ENCODE measurements around the gene IKZF3. TPM values are rescaled to one million over a fixed set of nuclear protein-coding genes. Genes with fewer than 3 reads are reported as not detected.

The IKZF3 gene
- total RNA-seq, 1 experiment from 2014 or later, result not detected

DNA sequence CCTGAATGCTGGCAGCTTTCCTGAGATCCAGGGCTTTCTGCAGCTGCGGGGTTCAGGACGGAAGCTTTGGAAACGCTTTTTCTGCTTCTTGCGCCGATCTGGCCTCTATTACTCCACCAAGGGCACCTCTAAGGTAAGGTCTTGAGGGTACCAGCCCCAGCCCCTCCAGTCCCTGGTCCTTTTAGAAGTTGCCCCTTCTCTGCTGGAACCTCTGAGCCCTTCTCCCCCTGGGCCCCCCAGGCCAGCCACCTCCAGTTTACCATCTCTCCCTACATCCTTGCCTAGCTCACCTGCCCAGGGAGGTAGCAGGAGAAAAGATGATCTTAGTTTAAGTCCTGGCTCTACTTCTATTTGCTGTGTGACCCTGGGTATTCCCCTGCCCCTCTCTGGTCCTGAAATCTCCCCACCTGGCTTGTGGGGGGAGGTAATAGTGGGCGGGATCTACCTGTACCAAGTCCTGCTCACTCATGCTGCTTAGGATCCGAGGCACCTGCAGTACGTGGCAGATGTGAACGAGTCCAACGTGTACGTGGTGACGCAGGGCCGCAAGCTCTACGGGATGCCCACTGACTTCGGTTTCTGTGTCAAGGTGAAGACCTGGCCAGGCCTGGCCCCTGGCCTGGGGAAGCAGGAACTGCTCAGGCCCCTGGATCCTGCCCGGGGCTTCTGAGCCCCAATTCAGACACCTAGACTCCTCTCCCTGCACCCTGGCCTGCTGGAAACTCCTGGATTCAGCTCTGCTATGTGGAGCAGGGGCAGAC lies 119.9 kb downstream of the IKZF3 start:
- Histone ChIP-seq H3K9me3 (ENCODE audit: low read length) (no peaks in the 10 kb centered on the region), H3K79me2 (ENCODE audit: low read length) (peaks cover 16% of the 10 kb centered on the region; the same call in 1 of the 2 replicates), H3K27ac (ENCODE audit: low read length) (no peak overlapping the region), H3K4me2 (ENCODE audit: low read length) (no peak overlapping the region), H4K20me1 (ENCODE audit: low read length) (peaks cover 5% of the 10 kb centered on the region; the same call in 1 of the 2 replicates), H3K27me3 (ENCODE audit: low read length) (no peaks in the 10 kb centered on the region), H3K4me1 (ENCODE audit: insufficient read depth, low read length) (peaks cover 20% of the 10 kb centered on the region), H3K36me3 (ENCODE audit: low read depth, low read length) (no peaks in the 10 kb centered on the region; the same call in 1 of the 2 replicates), H3F3A (ENCODE audit: low read length, unreplicated experiment) (no peaks in the 10 kb centered on the region), H3K9me2 (replicated peaks; ENCODE audit: low read length) (no peaks in the 10 kb centered on the region), H3K9ac (ENCODE audit: low read length) (no peak overlapping the region), H2AFZ (ENCODE audit: low read length) (no peak overlapping the region), H3K4me3 (ENCODE audit: low read length) (no peak overlapping the region)
- POLR2A ChIA-PET (ENCODE audit: unreplicated experiment), result no interaction called here
- DNase-seq (no peak), ATAC-seq (no peak)
- no TSS peak for BruUV-seq (replicated peaks)
- CTCF ChIA-PET, result no interaction called here
- TF ChIP-seq CTCF (conservative IDR thresholded peaks at IDR 0.05; ENCODE audit: low read depth, low read length) (no peak), EZH2phosphoT487 (IDR thresholded peaks at IDR 0.05; ENCODE audit: borderline replicate concordance, low read length) (no peak), EZH2 (IDR thresholded peaks at IDR 0.05; ENCODE audit: low read length, unreplicated experiment) (no peak)
- intact Hi-C loops (cut with micrococcal nuclease), result no loop called here

DNA sequence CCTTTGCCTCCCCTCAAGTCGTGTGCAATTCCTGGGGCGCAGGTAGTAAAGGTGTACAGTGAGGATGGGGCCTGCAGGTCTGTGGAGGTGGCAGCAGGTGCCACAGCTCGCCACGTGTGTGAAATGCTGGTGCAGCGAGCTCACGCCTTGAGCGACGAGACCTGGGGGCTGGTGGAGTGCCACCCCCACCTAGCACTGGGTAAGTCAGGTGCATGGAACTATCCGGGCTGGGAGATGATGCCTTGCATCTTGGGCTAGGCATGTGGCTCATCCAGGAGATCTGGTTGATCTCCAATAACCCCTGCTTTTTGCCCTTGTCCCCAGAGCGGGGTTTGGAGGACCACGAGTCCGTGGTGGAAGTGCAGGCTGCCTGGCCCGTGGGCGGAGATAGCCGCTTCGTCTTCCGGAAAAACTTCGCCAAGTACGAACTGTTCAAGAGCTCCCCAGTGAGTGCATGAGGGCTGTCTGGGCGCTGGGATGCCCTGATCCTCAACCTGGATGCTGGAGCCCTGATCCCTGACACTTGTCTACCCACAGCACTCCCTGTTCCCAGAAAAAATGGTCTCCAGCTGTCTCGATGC lies 121.2 kb downstream of the IKZF3 start:
- H3K36me3 ChIP-seq (ENCODE audit: low read depth, low read length), result no peaks in the 10 kb centered on the region; the same call in 1 of the 2 replicates
- no peaks in the 10 kb centered on the region for H3F3A ChIP-seq (ENCODE audit: low read length, unreplicated experiment)
- no peak for TF ChIP-seq EZH2phosphoT487 (IDR thresholded peaks at IDR 0.05; ENCODE audit: borderline replicate concordance, low read length)
- no peak for TF ChIP-seq CTCF (conservative IDR thresholded peaks at IDR 0.05; ENCODE audit: low read depth, low read length)
- TF ChIP-seq EZH2 (IDR thresholded peaks at IDR 0.05; ENCODE audit: low read length, unreplicated experiment), result no peak
- H3K4me2 ChIP-seq (ENCODE audit: low read length), result no peak overlapping the region
- ChIA-PET CTCF (no interaction called here), POLR2A (ENCODE audit: unreplicated experiment) (no interaction called here)
- no peak overlapping the region for H3K27ac ChIP-seq (ENCODE audit: low read length)
- ATAC-seq, result no peak
- no peaks in the 10 kb centered on the region for H3K9me3 ChIP-seq (ENCODE audit: low read length)
- peaks cover 20% of the 10 kb centered on the region for H3K4me1 ChIP-seq (ENCODE audit: insufficient read depth, low read length)
- no peak for DNase-seq
- no peaks in the 10 kb centered on the region for H3K27me3 ChIP-seq (ENCODE audit: low read length)
- no peak overlapping the region for H3K9ac ChIP-seq (ENCODE audit: low read length)
- no TSS peak for BruUV-seq (replicated peaks)
- peaks cover 16% of the 10 kb centered on the region; the same call in 1 of the 2 replicates for H3K79me2 ChIP-seq (ENCODE audit: low read length)
- H3K4me3 ChIP-seq (ENCODE audit: low read length), result no peak overlapping the region
- H3K9me2 ChIP-seq (replicated peaks; ENCODE audit: low read length), result no peaks in the 10 kb centered on the region
- H4K20me1 ChIP-seq (ENCODE audit: low read length), result peaks cover 5% of the 10 kb centered on the region; the same call in 1 of the 2 replicates
- H2AFZ ChIP-seq (ENCODE audit: low read length), result no peak overlapping the region
- intact Hi-C loops (cut with micrococcal nuclease), result no loop called here
